Neural progenitor cell (in vitro differentiated cells): Measurements from ENCODE around the gene TNK2. TPM values are rescaled to one million over a fixed set of nuclear protein-coding genes. Genes with fewer than 3 reads are reported as not detected.
A peak's percentile ranks its signal among the peaks of the same experiment; 100 is the strongest.

Source experiments
- DNase-seq: peaks from one replicate; pipeline ENCODE4 v3.0.0-alpha.2; 2016; ENCODE audit warnings: low spot score
- H2AFZ ChIP-seq: fragments of 200-600 bp; sonication (generic); replicated peaks from 2 replicates; pipeline ENCODE4 v1.6.1; 2016; ENCODE audit warnings: antibody characterized with exemption
- H3F3A ChIP-seq: fragments of 200-600 bp; sonication (generic); 2 replicates; pipeline ENCODE4 v1.6.1; 2016; ENCODE audit warnings: antibody characterized with exemption, low read depth
- H3K27ac ChIP-seq: fragments of 200-600 bp; sonication (generic); 2 replicates; pipeline ENCODE4 v1.5.1; 2016; ENCODE audit warnings: mild to moderate bottlenecking
- H3K27me3 ChIP-seq: fragments of 200-600 bp; sonication (generic); 2 replicates; pipeline ENCODE4 v1.6.1; 2016; ENCODE audit warnings: mild to moderate bottlenecking, moderate library complexity
- H3K36me3 ChIP-seq: fragments of 200-600 bp; sonication (generic); 2 replicates; pipeline ENCODE4 v1.5.1; 2016
- H3K4me1 ChIP-seq: fragments of 200-600 bp; sonication (generic); 2 replicates; pipeline ENCODE4 v1.6.1; 2016; ENCODE audit warnings: mixed run types
- H3K4me2 ChIP-seq: fragments of 200-600 bp; sonication (generic); 2 replicates; pipeline ENCODE4 v1.6.1; 2016
- H3K4me3 ChIP-seq: fragments of 200-600 bp; sonication (generic); 2 replicates; pipeline ENCODE4 v1.5.1; 2016
- H3K79me2 ChIP-seq: fragments of 200-600 bp; sonication (generic); 2 replicates; pipeline ENCODE4 v1.6.1; 2016; ENCODE audit warnings: low read depth
- H3K9ac ChIP-seq: fragments of 200-600 bp; sonication (generic); 2 replicates; pipeline ENCODE4 v1.6.1; 2016
- H3K9me3 ChIP-seq: fragments of 200-600 bp; sonication (generic); 2 replicates; pipeline ENCODE4 v1.5.1; 2016; ENCODE audit warnings: low read depth
- H4K20me1 ChIP-seq: fragments of 200-600 bp; sonication (generic); 2 replicates; pipeline ENCODE4 v1.6.1; 2016; ENCODE audit warnings: low read depth
- H3K27ac Mint-ChIP-seq: 3 replicates; pipeline ENCODE4 v1.8.0; 2021; ENCODE audit warnings: mixed read lengths
- H3K27me3 Mint-ChIP-seq: 2 replicates; pipeline ENCODE4 v1.8.0; 2022; ENCODE audit warnings: low read depth, mild to moderate bottlenecking, inconsistent platforms, moderate library complexity, mixed read lengths; ENCODE audit not compliant: insufficient read depth
- H3K36me3 Mint-ChIP-seq: 3 replicates; pipeline ENCODE4 v1.8.0; 2021; ENCODE audit warnings: mixed read lengths
- H3K4me1 Mint-ChIP-seq: 3 replicates; pipeline ENCODE4 v1.8.0; 2021; ENCODE audit warnings: mixed read lengths
- H3K4me3 Mint-ChIP-seq: 3 replicates; pipeline ENCODE4 v1.8.0; 2021; ENCODE audit warnings: mild to moderate bottlenecking, moderate library complexity, mixed read lengths
- H3K9me3 Mint-ChIP-seq: 3 replicates; pipeline ENCODE4 v1.8.0; 2020; ENCODE audit warnings: mixed read lengths
- EZH2 ChIP-seq: fragments of 200-600 bp; sonication (generic); IDR thresholded peaks from 2 replicates; pipeline ENCODE4 v1.6.1; 2017; ENCODE audit warnings: antibody characterized with exemption, mild to moderate bottlenecking, moderate library complexity
- EZH2phosphoT487 ChIP-seq: fragments of 200-600 bp; sonication (generic); IDR thresholded peaks from 2 replicates; pipeline ENCODE4 v1.6.1; 2017; ENCODE audit warnings: antibody characterized with exemption
- total RNA-seq: library from RNA; depleted of rRNA; stranded (reverse); fragments of >200 nt; gene quantifications from 2 replicates; pipeline ENCODE4 v1.2.3, GENCODE V29; 2015; ENCODE audit warnings: low replicate concordance
- TF ChIP-seq, protein P1 (sequence below): fragments of 200-600 bp; sonication (generic); IDR thresholded peaks from 2 replicates; pipeline ENCODE4 v1.5.1; 2017; ENCODE audit warnings: antibody characterized with exemption, mild to moderate bottlenecking

The TNK2 gene
- total RNA-seq, 1 donor from 2014 or later = 5.4 TPM

- no peaks in the 10 kb centered on the region for H3K9me3 Mint-ChIP-seq
- no peak for DNase-seq
- Histone ChIP-seq H3F3A (no peaks in the 10 kb centered on the region), H4K20me1 (no peaks in the 10 kb centered on the region), H3K79me2 (no peaks in the 10 kb centered on the region), H3K9me3 (no peaks in the 10 kb centered on the region), H3K27me3 (no peaks in the 10 kb centered on the region), H3K36me3 (no peaks in the 10 kb centered on the region), H3K4me3 (no peak overlapping the region), H3K4me1 (no peaks in the 10 kb centered on the region), H3K9ac (no peak overlapping the region), H3K27ac (no peak overlapping the region), H3K4me2 (no peak overlapping the region), H2AFZ (no peak overlapping the region)
- no peak overlapping the region for H3K27ac Mint-ChIP-seq
- H3K27me3 Mint-ChIP-seq = peaks cover 4% of the 10 kb centered on the region
- H3K36me3 Mint-ChIP-seq = peaks cover 6% of the 10 kb centered on the region
- TF ChIP-seq EZH2 = no peak
- no peak for TF ChIP-seq EZH2phosphoT487
- TF ChIP-seq, protein P1, sequence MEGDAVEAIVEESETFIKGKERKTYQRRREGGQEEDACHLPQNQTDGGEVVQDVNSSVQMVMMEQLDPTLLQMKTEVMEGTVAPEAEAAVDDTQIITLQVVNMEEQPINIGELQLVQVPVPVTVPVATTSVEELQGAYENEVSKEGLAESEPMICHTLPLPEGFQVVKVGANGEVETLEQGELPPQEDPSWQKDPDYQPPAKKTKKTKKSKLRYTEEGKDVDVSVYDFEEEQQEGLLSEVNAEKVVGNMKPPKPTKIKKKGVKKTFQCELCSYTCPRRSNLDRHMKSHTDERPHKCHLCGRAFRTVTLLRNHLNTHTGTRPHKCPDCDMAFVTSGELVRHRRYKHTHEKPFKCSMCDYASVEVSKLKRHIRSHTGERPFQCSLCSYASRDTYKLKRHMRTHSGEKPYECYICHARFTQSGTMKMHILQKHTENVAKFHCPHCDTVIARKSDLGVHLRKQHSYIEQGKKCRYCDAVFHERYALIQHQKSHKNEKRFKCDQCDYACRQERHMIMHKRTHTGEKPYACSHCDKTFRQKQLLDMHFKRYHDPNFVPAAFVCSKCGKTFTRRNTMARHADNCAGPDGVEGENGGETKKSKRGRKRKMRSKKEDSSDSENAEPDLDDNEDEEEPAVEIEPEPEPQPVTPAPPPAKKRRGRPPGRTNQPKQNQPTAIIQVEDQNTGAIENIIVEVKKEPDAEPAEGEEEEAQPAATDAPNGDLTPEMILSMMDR = no peak
- no peak overlapping the region for H3K4me3 Mint-ChIP-seq
- peaks cover 3% of the 10 kb centered on the region for H3K4me1 Mint-ChIP-seq
These were observed 37.4 kb downstream of the TNK2 start for GRCh38 chr3:195870937-195871336.

- Mint-ChIP-seq H3K4me3 (no peak overlapping the region), H3K27ac (peak overlapping the region; percentile 63), H3K9me3 (no peaks in the 10 kb centered on the region), H3K36me3 (peaks cover 3% of the 10 kb centered on the region), H3K4me1 (peaks cover 3% of the 10 kb centered on the region), H3K27me3 (peaks cover 4% of the 10 kb centered on the region)
- H3K9me3 ChIP-seq = no peaks in the 10 kb centered on the region
- H3K79me2 ChIP-seq = no peaks in the 10 kb centered on the region
- no peaks in the 10 kb centered on the region for H3K4me1 ChIP-seq
- no peaks in the 10 kb centered on the region for H3K27me3 ChIP-seq
- H3K36me3 ChIP-seq = no peaks in the 10 kb centered on the region
- no peaks in the 10 kb centered on the region for H4K20me1 ChIP-seq
- TF ChIP-seq, protein P1 = no peak
- TF ChIP-seq EZH2 (no peak), EZH2phosphoT487 (no peak)
- H3K27ac ChIP-seq = no peak overlapping the region
- H3K9ac ChIP-seq = no peak overlapping the region
- H3K4me3 ChIP-seq = no peak overlapping the region
- no peaks in the 10 kb centered on the region for H3F3A ChIP-seq
- DNase-seq = no peak
- no peak overlapping the region for H3K4me2 ChIP-seq
- no peak overlapping the region for H2AFZ ChIP-seq
These were observed 37.9 kb downstream of the TNK2 start for GRCh38 chr3:195870442-195870841.

DNA sequence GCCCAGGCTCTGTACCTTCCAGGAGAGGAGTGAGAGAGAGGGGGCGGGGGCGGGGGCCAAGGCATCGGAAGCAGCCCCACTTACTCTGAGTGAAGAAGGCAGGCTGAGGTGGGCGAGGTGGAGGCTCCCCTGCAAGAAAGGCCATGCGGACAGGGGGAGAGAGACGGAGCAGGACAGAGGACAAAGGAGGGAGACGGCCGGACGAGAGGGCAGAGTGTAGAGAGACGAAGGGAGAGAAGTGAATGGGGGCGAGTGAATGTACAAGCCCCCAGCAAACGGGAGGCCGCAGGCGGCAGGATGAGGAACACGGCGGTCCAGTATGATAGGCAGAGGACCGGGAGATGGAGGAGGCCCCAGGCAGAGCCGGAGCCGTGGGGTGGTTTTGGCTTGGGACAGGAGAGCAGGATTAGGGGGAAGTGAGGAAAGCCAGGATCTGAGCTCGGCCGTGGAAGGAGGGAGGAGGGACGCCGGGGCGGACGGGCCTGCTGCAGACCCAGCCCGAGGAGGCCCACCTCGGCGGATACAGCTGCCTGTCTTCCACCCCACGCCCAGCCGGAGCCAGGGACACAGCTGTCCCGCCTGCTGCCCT lies 38.8 kb downstream of the TNK2 start:
- Mint-ChIP-seq H3K4me1 (peaks cover 3% of the 10 kb centered on the region), H3K27me3 (peaks cover 4% of the 10 kb centered on the region), H3K9me3 (no peaks in the 10 kb centered on the region), H3K36me3 (peaks cover 3% of the 10 kb centered on the region), H3K27ac (peak overlapping the region; percentile 17), H3K4me3 (no peak overlapping the region)
- TF ChIP-seq EZH2 (no peak), EZH2phosphoT487 (no peak)
- TF ChIP-seq, protein P1 = no peak
- Histone ChIP-seq H3K4me2 (no peak overlapping the region), H4K20me1 (no peaks in the 10 kb centered on the region), H3K4me3 (no peak overlapping the region), H3F3A (no peaks in the 10 kb centered on the region), H3K27ac (no peak overlapping the region), H3K36me3 (no peaks in the 10 kb centered on the region), H3K9me3 (no peaks in the 10 kb centered on the region), H3K4me1 (no peaks in the 10 kb centered on the region), H3K9ac (no peak overlapping the region), H3K79me2 (no peaks in the 10 kb centered on the region), H2AFZ (no peak overlapping the region), H3K27me3 (no peaks in the 10 kb centered on the region)
- no peak for DNase-seq
